Mucosa of rectum (tissue), 2 donors: ENCODE data around the gene NRXN3.

Experiments
- H3K27ac ChIP-seq, 2 donors: one replicate each; pipeline ENCODE4 v1.7.0; 2013; ENCODE audit warnings: inconsistent platforms in 2 of 2, low read depth in 2 of 2, low read length in 2 of 2
- H3K27me3 ChIP-seq, 2 donors: one replicate each; pipeline ENCODE4 v1.7.0; 2013; ENCODE audit warnings: low read length in 2 of 2; ENCODE audit not compliant: control insufficient read depth in 2 of 2, insufficient read depth in 2 of 2
- H3K36me3 ChIP-seq, 2 donors: one replicate each; pipeline ENCODE4 v1.7.0; 2013; ENCODE audit warnings: low read length in 2 of 2; ENCODE audit not compliant: control insufficient read depth in 2 of 2, insufficient read depth in 2 of 2
- H3K4me1 ChIP-seq, 2 donors: one replicate each; pipeline ENCODE4 v1.7.0; 2013; ENCODE audit warnings: low read length in 2 of 2, mild to moderate bottlenecking in 1 of 2; ENCODE audit not compliant: control insufficient read depth in 2 of 2, insufficient read depth in 2 of 2
- H3K4me3 ChIP-seq, 2 donors: one replicate each; pipeline ENCODE4 v1.7.0; 2013; ENCODE audit warnings: low read length in 2 of 2
- H3K9ac ChIP-seq, 2 donors: one replicate each; pipeline ENCODE4 v1.7.0; 2013; ENCODE audit warnings: low read length in 2 of 2, low read depth in 1 of 2, mild to moderate bottlenecking in 1 of 2
- H3K9me3 ChIP-seq, 2 donors: one replicate each; pipeline ENCODE4 v1.7.0; 2013; ENCODE audit warnings: low read length in 2 of 2; ENCODE audit not compliant: control insufficient read depth in 2 of 2
- donor health status: healthy.
- donor health status: Normal muscosa, but diverticular disease.

The NRXN3 gene

GRCh38 chr14:79631276-79631675, 1461.1 kb downstream of the NRXN3 start:
- Histone ChIP-seq H3K4me3 (no peak overlapping the region), H3K27me3 (no peaks in the 10 kb centered on the region), H3K9me3 (no peaks in the 10 kb centered on the region), H3K27ac (no peak overlapping the region), H3K36me3 (no peaks in the 10 kb centered on the region), H3K4me1 (no peaks in the 10 kb centered on the region), H3K9ac (no peak overlapping the region)

GRCh38 chr14:79638672-79639266, 1468.6 kb downstream of the NRXN3 start:
- no peaks in the 10 kb centered on the region for H3K9me3 ChIP-seq
- H3K4me1 ChIP-seq: no peaks in the 10 kb centered on the region

GRCh38 chr14:79639613-79640012, 1469.4 kb downstream of the NRXN3 start:
- H3K36me3 ChIP-seq: no peaks in the 10 kb centered on the region
- no peaks in the 10 kb centered on the region for H3K9me3 ChIP-seq
- no peaks in the 10 kb centered on the region for H3K27me3 ChIP-seq
- H3K27ac ChIP-seq: no peak overlapping the region
- H3K4me3 ChIP-seq: no peak overlapping the region
- no peak overlapping the region for H3K9ac ChIP-seq
- no peaks in the 10 kb centered on the region for H3K4me1 ChIP-seq

More at GRCh38 chr14:79638672-79639266, 1468.6 kb downstream of the NRXN3 start:
- H3K36me3 ChIP-seq: no peaks in the 10 kb centered on the region
- no peaks in the 10 kb centered on the region for H3K27me3 ChIP-seq
- no peak overlapping the region for H3K9ac ChIP-seq
- H3K4me3 ChIP-seq: no peak overlapping the region
- no peak overlapping the region for H3K27ac ChIP-seq

- Histone ChIP-seq H3K36me3 (no peaks in the 10 kb centered on the region), H3K4me1 (no peaks in the 10 kb centered on the region), H3K4me3 (no peak overlapping the region), H3K27ac (no peak overlapping the region), H3K9ac (no peak overlapping the region), H3K9me3 (no peaks in the 10 kb centered on the region), H3K27me3 (no peaks in the 10 kb centered on the region)
Observed at GRCh38 chr14:79641371-79641770, 1471.2 kb downstream of the NRXN3 start.

- Histone ChIP-seq H3K9ac (no peak overlapping the region), H3K9me3 (no peaks in the 10 kb centered on the region), H3K36me3 (no peaks in the 10 kb centered on the region), H3K27ac (no peak overlapping the region), H3K4me3 (no peak overlapping the region), H3K27me3 (no peaks in the 10 kb centered on the region), H3K4me1 (no peaks in the 10 kb centered on the region)
Observed at GRCh38 chr14:79643132-79643531, 1473.0 kb downstream of the NRXN3 start.

GRCh38 chr14:79645753-79646362, 1475.7 kb downstream of the NRXN3 start:
- Histone ChIP-seq H3K27ac (no peak overlapping the region), H3K9me3 (no peaks in the 10 kb centered on the region), H3K4me1 (no peaks in the 10 kb centered on the region), H3K9ac (no peak overlapping the region), H3K36me3 (no peaks in the 10 kb centered on the region), H3K27me3 (no peaks in the 10 kb centered on the region), H3K4me3 (no peak overlapping the region)

- H3K9me3 ChIP-seq: no peaks in the 10 kb centered on the region
- no peaks in the 10 kb centered on the region for H3K27me3 ChIP-seq
- no peaks in the 10 kb centered on the region for H3K4me1 ChIP-seq
- H3K36me3 ChIP-seq: no peaks in the 10 kb centered on the region
- H3K9ac ChIP-seq: no peak overlapping the region
- H3K27ac ChIP-seq: no peak overlapping the region
- H3K4me3 ChIP-seq: no peak overlapping the region
Observed at GRCh38 chr14:79649856-79650255, 1479.7 kb downstream of the NRXN3 start.

GRCh38 chr14:79652513-79653307, 1482.5 kb downstream of the NRXN3 start:
- H3K27ac ChIP-seq: no peak overlapping the region
- no peak overlapping the region for H3K4me3 ChIP-seq
- no peaks in the 10 kb centered on the region for H3K36me3 ChIP-seq
- H3K4me1 ChIP-seq: no peaks in the 10 kb centered on the region
- H3K9me3 ChIP-seq: no peaks in the 10 kb centered on the region
- H3K27me3 ChIP-seq: no peaks in the 10 kb centered on the region
- no peak overlapping the region for H3K9ac ChIP-seq

GRCh38 chr14:79656056-79656455, 1485.9 kb downstream of the NRXN3 start:
- no peaks in the 10 kb centered on the region for H3K27me3 ChIP-seq
- no peaks in the 10 kb centered on the region for H3K36me3 ChIP-seq
- H3K27ac ChIP-seq: no peak overlapping the region
- no peak overlapping the region for H3K4me3 ChIP-seq
- H3K4me1 ChIP-seq: no peaks in the 10 kb centered on the region
- H3K9me3 ChIP-seq: no peaks in the 10 kb centered on the region
- no peak overlapping the region for H3K9ac ChIP-seq

GRCh38 chr14:79656496-79656895, 1486.3 kb downstream of the NRXN3 start:
- Histone ChIP-seq H3K27ac (no peak overlapping the region), H3K4me3 (no peak overlapping the region), H3K9ac (no peak overlapping the region), H3K36me3 (no peaks in the 10 kb centered on the region), H3K9me3 (no peaks in the 10 kb centered on the region), H3K4me1 (no peaks in the 10 kb centered on the region), H3K27me3 (no peaks in the 10 kb centered on the region)
